ENCODE measurements around the gene LARP6.
"Not testable (repeated sequence)": the region's sequence is repeated elsewhere in the genome, so short reads cannot be mapped to it uniquely, and the experiment has no call there.

Gene LARP6

GRCh38 chr15:70853973-70854665 is at the start of gene LARP6:
Gene LARP6 (minus strand): TSS chr15:70854157. CDS start chr15:70854088, 69 bp downstream.
- in situ Hi-C loops (cut with MboI; ENCODE audit: low sequenced_read_pairs) = no loop called here

GRCh38 chr15:70902107-70902506 is 48.1 kb upstream of the LARP6 start:
- in situ Hi-C loops (cut with MboI; ENCODE audit: low sequenced_read_pairs) = no loop called here

- in situ Hi-C loops (cut with MboI; ENCODE audit: low sequenced_read_pairs) = no loop called here
Measured at GRCh38 chr15:70892912-70893560, 39.1 kb upstream of the LARP6 start.

- in situ Hi-C loops (cut with MboI; ENCODE audit: low sequenced_read_pairs) = no loop called here
Measured at GRCh38 chr15:70892002-70892911, 38.3 kb upstream of the LARP6 start, which contains the start of the genes LRRC49 and THAP10. Gene LRRC49 (plus strand): TSS chr15:70892826. CDS start chr15:70892895, 69 bp downstream. Gene THAP10 (minus strand): TSS chr15:70892433. CDS start chr15:70892272, 161 bp downstream.

GRCh38 chr15:70882361-70882760 is 28.4 kb upstream of the LARP6 start:
- in situ Hi-C loops (cut with MboI; ENCODE audit: low sequenced_read_pairs) = no loop called here

GRCh38 chr15:70880781-70881180 is 26.8 kb upstream of the LARP6 start:
- in situ Hi-C loops (cut with MboI; ENCODE audit: low sequenced_read_pairs) = no loop called here

GRCh38 chr15:70879401-70879800 is 25.4 kb upstream of the LARP6 start:
- in situ Hi-C loops (cut with MboI; ENCODE audit: low sequenced_read_pairs) = no loop called here

- in situ Hi-C loops (cut with MboI; ENCODE audit: low sequenced_read_pairs) = no loop called here
Measured at GRCh38 chr15:70876683-70877082, 22.7 kb upstream of the LARP6 start.

GRCh38 chr15:70876011-70876410 is 22.1 kb upstream of the LARP6 start:
- in situ Hi-C loops (cut with MboI; ENCODE audit: low sequenced_read_pairs) = no loop called here

GRCh38 chr15:70875001-70875782 is 21.2 kb upstream of the LARP6 start:
- in situ Hi-C loops (cut with MboI; ENCODE audit: low sequenced_read_pairs) = no loop called here

- in situ Hi-C loops (cut with MboI; ENCODE audit: low sequenced_read_pairs) = no loop called here
Measured at GRCh38 chr15:70873232-70874054, 19.5 kb upstream of the LARP6 start.

GRCh38 chr15:70871490-70871889 is 17.5 kb upstream of the LARP6 start:
- in situ Hi-C loops (cut with MboI; ENCODE audit: low sequenced_read_pairs) = not testable (repeated sequence)

GRCh38 chr15:70870051-70870450 is 16.1 kb upstream of the LARP6 start:
- in situ Hi-C loops (cut with MboI; ENCODE audit: low sequenced_read_pairs) = no loop called here

GRCh38 chr15:70869346-70869745 is 15.4 kb upstream of the LARP6 start:
- in situ Hi-C loops (cut with MboI; ENCODE audit: low sequenced_read_pairs) = no loop called here

GRCh38 chr15:70867911-70868467 is 14.0 kb upstream of the LARP6 start:
- in situ Hi-C loops (cut with MboI; ENCODE audit: low sequenced_read_pairs) = no loop called here

- in situ Hi-C loops (cut with MboI; ENCODE audit: low sequenced_read_pairs) = no loop called here
Measured at GRCh38 chr15:70866982-70867641, 13.2 kb upstream of the LARP6 start.

GRCh38 chr15:70863450-70864218 is 9.7 kb upstream of the LARP6 start:
- in situ Hi-C loops (cut with MboI; ENCODE audit: low sequenced_read_pairs) = no loop called here

GRCh38 chr15:70859998-70860397 is 6.0 kb upstream of the LARP6 start:
- in situ Hi-C loops (cut with MboI; ENCODE audit: low sequenced_read_pairs) = no loop called here

Data from HL-60/S4 (cell line).